IPS DF 4.7 (cell line): ENCODE results near the gene SLC25A48.

ENCODE experiments used
- DNase-seq: peaks from one replicate; pipeline ENCODE4 v3.0.0-alpha.2; 2013; ENCODE audit warnings: low spot score; ENCODE audit errors: extremely low read depth

The SLC25A48 gene

GRCh38 chr5:135880801-135881200 is 46.3 kb downstream of the SLC25A48 start:
- DNase-seq: no peak

- DNase-seq: no peak
These were observed 46.8 kb downstream of the SLC25A48 start for GRCh38 chr5:135881244-135881643.

GRCh38 chr5:135881819-135882218 is 47.4 kb downstream of the SLC25A48 start:
- DNase-seq: no peak

GRCh38 chr5:135883026-135883425 is 48.6 kb downstream of the SLC25A48 start:
- no peak for DNase-seq

- no peak for DNase-seq
These were observed 49.0 kb downstream of the SLC25A48 start for GRCh38 chr5:135883441-135883840.

GRCh38 chr5:135885031-135885430 is 50.6 kb downstream of the SLC25A48 start:
- DNase-seq: no peak

- DNase-seq: no peak
These were observed 51.7 kb downstream of the SLC25A48 start for GRCh38 chr5:135886136-135886535.

GRCh38 chr5:135887447-135887864 is 53.0 kb downstream of the SLC25A48 start:
- no peak for DNase-seq

GRCh38 chr5:135887881-135888614 is 53.6 kb downstream of the SLC25A48 start:
- no peak for DNase-seq

GRCh38 chr5:135890296-135890695 is 55.8 kb downstream of the SLC25A48 start:
- no peak for DNase-seq

GRCh38 chr5:135890867-135891266 is 56.4 kb downstream of the SLC25A48 start:
- no peak for DNase-seq

- DNase-seq: no peak
These were observed 56.8 kb downstream of the SLC25A48 start for GRCh38 chr5:135891268-135891667.

- no peak for DNase-seq
These were observed 57.3 kb downstream of the SLC25A48 start for GRCh38 chr5:135891791-135892190.

GRCh38 chr5:135894276-135894675 is 59.8 kb downstream of the SLC25A48 start:
- DNase-seq: no peak

- no peak for DNase-seq
These were observed 60.3 kb downstream of the SLC25A48 start for GRCh38 chr5:135894789-135895188.

GRCh38 chr5:135895474-135896006 is 61.1 kb downstream of the SLC25A48 start, which contains the start of gene IL9:
Gene IL9 (minus strand): TSS chr5:135895841. CDS start chr5:135895816, 25 bp downstream.
- DNase-seq: no peak

GRCh38 chr5:135898651-135899050 is 64.2 kb downstream of the SLC25A48 start:
- DNase-seq: no peak

- no peak for DNase-seq
These were observed 65.8 kb downstream of the SLC25A48 start for GRCh38 chr5:135900276-135900675.

GRCh38 chr5:135901633-135902032 is 67.2 kb downstream of the SLC25A48 start:
- DNase-seq: no peak

- no peak for DNase-seq
These were observed 70.7 kb downstream of the SLC25A48 start for GRCh38 chr5:135905144-135905543.

GRCh38 chr5:135913713-135914626 is 79.5 kb downstream of the SLC25A48 start:
- DNase-seq: no peak

- no peak for DNase-seq
These were observed 81.1 kb downstream of the SLC25A48 start for GRCh38 chr5:135915466-135916001.
